SU-DHL-6 (cell line): ENCODE results near the gene PRKCE.

Source experiments
- EZH2phosphoT487 ChIP-seq: fragments of 200-600 bp; sonication (generic), shearing (Covaris generic); conservative IDR thresholded peaks from 2 replicates; pipeline ENCODE4 v1.6.1; 2018; ENCODE audit warnings: mild to moderate bottlenecking, antibody characterized with exemption, low read length, moderate library complexity, mixed read lengths
- TF ChIP-seq, protein P1 (sequence below): fragments of 200-600 bp; sonication (generic); IDR thresholded peaks from one replicate; pipeline ENCODE4 v1.5.1; 2017; ENCODE audit warnings: antibody characterized with exemption, mild to moderate bottlenecking, low read length, moderate library complexity; ENCODE audit not compliant: insufficient read depth, poor library complexity, severe bottlenecking

DNA sequence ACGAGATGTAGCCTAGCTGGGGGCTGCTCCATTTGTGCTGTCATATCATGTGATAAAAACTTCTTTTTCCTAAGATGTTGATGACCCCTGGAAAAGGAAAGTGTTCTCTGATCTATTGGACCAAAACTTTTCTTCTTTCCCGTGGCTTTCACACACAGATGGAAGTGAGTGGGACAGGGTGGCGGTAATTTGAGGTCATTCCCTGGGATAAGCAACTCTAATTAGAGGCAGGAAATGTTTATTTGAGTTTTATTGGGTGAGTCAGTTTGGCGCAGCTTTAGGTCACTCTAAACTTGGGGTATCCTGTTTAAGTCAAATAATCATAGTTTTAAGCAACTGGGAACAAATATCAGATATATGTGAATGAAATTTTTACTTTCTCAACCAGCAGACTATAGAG lies 424.8 kb downstream of the PRKCE start:
- TF ChIP-seq, protein P1, sequence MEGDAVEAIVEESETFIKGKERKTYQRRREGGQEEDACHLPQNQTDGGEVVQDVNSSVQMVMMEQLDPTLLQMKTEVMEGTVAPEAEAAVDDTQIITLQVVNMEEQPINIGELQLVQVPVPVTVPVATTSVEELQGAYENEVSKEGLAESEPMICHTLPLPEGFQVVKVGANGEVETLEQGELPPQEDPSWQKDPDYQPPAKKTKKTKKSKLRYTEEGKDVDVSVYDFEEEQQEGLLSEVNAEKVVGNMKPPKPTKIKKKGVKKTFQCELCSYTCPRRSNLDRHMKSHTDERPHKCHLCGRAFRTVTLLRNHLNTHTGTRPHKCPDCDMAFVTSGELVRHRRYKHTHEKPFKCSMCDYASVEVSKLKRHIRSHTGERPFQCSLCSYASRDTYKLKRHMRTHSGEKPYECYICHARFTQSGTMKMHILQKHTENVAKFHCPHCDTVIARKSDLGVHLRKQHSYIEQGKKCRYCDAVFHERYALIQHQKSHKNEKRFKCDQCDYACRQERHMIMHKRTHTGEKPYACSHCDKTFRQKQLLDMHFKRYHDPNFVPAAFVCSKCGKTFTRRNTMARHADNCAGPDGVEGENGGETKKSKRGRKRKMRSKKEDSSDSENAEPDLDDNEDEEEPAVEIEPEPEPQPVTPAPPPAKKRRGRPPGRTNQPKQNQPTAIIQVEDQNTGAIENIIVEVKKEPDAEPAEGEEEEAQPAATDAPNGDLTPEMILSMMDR: no peak
- no peak for TF ChIP-seq EZH2phosphoT487
